ENCODE data around the gene SYNDIG1.

Gene SYNDIG1

DNA sequence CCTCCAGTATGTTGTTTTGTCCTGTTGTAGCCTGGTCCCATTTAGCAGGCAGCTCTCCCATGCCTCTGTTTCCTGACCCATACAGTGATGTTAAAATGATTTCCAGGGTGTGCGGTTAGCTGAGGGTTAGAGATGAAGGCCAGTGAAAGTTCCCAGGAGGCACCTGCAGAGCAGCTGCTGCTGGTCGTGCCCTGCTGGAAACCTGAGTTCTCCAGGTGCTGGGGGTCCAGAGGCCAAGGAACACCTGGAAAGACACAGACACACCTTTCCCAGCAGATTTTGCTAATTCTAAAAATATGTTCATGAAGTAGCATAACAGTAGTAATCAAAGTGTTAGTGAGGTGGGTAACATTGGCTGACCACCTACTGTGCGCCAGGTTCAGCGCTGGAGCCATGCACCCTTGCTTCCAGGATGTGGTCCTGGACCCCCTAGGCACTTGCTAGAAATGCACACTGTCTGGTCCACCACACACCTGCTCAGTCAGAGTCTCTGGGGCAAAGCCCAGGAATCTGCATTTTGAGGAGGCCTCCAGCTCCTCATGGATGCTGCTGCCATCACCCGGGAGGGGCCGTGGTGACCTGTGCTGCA is 118.7 kb downstream of the SYNDIG1 start:
- DNase-seq = no peak

DNA sequence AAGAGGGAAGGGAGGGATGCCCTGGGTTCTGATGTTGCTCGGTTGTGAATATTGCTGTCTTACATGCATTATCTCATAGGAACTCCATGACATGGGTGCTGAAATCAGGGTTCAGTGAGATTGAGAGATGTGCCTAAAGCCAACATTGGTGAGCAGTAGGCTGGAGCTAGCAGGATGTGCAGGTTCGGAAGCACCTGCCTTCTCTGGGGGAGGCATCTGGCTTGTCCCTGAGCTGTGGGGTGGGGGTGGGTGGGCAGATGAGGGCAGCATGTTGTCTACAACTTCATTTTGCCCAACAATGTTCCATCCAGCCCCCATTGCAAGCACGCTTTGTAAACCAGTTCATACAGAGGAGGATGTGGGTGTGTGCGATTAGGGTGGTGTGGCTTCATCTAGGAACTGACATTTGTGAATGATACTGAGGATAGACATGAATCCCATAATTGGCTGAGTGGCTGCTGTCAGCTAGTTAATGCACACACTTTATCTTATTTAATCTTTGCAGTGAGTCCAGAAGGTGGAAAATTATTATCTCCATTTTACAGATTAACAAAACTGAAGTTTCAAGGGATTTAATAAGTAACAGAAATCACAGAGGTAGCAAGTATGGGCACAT is 119.4 kb downstream of the SYNDIG1 start:
- DNase-seq = no peak

DNA sequence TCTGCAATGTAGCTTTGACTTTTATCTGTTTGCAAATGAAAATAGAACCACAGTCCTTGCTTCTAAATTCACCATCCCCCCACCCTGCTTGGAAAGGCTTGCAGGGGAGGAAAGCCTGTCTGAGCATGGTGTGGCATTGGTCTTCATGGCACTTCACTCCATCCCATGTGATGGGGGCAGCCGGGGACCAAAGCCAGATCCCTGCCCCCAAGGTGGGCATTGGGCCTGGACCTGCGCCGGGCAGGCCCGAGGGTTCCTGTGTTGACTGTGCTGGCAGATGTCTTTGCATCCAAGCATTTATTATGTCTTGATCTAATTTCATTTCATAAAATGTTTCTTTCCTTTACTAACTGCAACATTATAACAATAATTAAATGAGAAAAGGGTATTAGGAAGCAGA is 120.0 kb downstream of the SYNDIG1 start:
- DNase-seq = no peak

DNA sequence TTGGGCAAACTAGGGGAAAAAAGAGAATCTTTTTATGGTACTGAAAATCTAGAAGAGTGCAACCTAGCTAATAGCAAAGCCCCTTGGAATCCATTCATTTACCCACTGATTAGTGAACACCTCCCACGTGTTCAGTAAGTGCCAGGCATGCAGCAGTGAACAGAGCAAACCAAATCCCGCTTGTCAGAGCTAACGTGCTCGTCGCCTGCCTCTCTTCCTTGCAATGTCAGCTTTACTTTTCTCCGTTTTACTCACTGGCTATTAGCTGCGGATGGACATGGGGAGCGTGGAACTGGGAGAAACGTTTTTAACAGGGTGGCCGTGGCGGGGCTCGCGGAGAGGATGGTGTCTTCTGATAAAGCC is 120.4 kb downstream of the SYNDIG1 start:
- no peak for DNase-seq

DNA sequence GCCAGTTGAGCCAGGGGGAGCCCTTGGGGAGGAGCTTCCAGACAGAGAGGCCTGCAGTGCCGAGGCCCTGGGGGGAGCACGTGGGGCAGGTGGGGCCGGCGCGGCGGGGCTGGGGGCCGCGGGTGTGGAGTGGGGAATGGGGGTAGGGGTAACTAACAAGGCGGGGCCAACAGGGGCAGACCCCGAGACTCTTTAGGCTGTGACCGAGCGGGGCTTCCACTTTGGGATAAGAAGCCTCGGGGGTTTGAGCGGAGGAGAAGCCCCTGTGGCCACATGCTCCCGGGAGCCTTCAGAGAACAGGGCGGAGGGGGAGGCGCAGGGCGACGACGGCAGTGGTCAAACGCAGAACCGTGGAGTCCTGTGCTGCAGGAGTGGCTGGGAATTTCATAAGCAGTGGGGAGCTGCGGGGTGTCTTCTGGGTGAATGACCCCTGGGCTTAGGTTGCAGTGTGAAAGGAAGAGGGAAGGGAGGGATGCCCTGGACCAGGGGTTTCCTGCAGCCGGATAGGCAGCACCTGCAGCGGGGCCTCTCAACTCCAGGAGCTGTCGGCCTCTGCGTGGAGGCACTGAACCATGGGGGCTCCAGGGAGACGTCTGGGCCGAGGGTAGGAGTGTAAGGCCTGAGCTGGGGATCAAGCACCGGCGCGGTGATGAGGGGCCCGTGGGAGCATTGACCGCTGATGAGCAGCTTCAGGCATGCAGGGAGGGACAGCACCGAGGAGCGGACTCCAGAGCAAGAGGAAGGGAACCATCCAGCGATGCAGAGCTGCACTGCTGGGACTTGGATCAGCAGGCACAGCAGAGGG is 121.0 kb downstream of the SYNDIG1 start:
- DNase-seq = no peak

DNA sequence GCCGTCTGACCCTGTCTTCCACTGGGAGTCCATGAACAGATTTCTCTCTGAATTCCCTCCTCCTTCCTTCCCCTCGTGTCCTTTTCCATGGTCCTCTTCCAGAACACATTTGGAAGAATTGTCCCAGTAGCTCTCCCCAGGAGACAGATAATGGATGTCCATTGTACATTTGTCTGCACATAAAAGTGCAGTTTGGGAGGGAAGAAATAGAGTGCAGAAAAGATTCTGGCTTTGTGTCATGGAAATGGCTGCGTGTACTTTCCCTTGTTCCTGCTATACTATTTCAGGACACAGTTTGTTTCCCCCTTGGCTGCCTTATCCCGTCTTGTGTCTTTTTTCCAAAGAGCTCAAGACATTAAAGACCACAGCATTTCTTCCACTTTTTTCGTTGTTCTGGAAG is 127.6 kb downstream of the SYNDIG1 start:
- DNase-seq = no peak

DNA sequence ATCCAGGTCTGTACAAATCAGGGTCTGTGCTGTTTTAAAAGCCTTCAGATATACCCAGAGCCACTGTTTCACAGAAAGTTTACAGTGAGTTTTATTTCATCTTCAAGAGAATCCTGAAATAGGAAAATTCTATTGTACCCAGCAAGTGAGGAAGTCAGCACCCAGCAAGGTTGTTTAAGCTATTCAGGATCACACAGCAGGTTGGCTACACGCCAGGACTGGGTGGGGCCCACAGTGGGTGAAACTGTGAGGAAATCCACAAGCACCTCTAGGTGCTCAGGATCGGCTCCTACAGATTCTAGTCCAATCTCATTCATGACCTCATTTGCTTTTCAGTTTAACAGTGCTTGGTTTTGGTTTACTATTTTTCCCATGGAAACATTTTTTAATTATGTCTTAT is 128.9 kb downstream of the SYNDIG1 start:
- no peak for DNase-seq

DNA sequence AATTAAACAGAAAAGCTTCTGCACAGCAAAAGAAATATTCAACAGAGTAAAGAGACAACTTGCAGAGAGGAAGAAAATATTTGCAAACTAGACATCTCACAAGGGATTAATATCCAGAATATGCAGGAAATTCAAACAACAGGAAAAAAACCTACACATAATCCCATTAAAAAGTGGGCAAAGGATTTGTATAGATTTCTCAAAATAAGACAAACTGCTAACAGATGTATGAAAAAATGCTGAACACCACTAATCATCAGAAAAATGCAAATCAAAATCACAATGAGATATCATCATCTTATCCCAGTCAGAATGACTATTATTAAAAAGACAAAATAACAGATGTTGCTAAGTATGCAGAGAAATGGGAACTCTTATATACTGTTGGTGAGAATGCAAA is 129.6 kb downstream of the SYNDIG1 start:
- DNase-seq = no peak

DNA sequence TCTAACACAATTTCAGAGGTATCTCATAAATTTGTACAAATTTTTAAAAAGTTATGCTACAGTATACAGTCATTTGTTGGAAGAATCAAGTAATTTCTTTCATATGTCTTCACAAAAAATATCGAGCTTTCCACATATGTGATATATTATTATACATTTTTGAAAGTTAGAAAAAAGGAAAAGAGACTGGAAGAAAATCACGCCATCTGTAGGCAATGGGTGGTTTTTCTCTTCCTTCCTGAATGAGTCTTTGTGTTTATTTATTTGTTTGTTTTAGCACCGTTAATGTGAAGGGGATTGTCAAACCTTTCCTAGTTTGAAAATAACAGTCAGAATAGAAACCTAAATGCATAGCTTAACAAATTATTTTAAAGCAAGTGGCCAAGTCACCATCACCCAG is 130.6 kb downstream of the SYNDIG1 start:
- DNase-seq = no peak

DNA sequence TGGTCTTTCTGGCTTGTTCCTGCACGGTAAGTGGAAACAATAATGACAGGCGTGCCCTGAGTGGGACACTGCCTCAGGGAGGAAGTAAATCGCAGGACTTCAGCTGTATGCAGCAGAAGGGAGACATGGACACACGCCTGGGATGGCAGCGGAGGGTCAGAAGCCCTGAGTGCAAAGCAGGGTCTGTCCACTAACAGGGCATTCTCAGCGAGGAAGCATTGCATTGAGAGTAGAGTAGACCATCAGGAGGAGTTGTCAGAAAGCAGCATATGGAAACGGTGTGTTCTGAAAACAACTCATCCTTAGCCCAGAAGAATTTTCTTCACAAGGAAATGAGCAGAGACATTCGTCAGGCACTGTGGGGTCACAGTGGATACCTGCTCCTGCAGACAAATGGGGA is 134.0 kb downstream of the SYNDIG1 start:
- no peak for DNase-seq

DNA sequence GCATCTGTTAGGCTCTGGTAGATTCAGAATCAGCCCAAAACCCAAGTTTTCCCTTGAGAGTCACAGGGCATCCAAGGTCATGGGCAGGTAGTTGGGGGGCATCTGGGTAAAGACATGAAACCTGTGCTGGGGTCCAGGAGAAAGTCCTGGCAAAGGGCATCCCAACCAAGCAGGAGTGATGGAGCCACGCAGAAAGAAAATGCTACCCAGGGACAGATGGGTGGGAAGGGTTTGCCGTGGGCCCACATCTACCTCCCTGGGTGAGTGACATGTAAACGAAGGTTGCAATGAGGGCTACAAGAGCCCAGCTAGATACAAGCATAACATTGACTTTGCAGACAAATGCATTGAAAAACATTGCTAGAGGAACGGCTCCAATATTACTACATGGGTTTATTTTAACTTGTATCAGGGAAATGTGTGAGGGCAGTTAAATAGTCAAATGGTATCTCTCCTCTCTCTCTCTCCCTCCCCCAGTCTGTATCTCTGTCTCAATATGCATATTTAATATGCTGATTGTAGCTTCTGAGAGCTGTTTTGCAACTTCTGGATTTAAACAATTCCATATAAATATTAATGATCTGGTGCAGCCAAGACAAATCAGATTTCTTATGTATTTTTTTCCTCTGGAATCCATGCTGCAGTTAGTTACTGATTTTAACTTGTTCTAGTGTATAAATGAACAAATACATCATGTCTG is 135.7 kb downstream of the SYNDIG1 start:
- no peak for DNase-seq

DNA sequence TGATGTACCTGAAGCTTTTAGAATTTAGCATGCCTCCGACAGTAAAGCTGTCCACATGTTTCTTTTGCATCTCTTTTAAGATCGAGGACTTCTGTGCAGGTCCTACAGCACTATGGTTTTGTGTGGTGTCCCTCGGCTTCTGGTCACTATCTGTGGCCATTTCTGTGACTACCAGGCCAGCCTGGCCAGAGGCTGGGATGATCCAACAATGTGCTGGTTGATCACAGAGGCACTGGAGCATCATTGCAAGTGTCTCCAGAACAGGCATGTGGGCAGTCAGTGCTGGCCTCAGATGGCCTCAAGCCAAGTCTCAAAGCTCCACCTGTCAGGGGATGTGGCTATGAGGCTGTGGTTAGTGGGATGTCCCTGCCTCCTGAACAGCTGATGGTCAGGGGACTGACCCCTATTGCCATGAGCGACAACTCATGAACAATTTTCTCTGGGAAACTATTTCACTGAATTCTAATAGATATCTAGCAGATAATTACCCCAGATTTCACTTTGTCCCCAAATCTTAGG is 136.6 kb downstream of the SYNDIG1 start:
- no peak for DNase-seq

DNA sequence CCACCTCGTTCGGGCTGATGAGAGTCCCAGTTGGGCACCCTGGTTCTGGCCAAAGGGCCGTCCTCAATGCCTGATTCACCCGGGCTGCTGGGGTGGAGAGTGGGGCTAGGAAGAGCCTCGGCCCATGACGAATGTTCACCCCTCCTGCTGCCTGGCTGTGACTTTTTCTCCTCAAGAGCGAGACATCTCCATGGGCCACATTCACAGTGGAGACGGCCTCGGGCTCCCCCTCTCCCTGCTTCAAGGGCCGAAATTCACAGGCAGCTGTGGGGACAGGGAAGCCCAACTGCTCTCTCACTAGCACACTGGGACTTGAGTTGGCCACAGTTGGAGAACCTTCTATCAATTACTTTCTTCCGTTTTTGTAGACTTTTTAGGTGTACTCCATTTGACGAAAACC is 138.0 kb downstream of the SYNDIG1 start:
- no peak for DNase-seq

DNA sequence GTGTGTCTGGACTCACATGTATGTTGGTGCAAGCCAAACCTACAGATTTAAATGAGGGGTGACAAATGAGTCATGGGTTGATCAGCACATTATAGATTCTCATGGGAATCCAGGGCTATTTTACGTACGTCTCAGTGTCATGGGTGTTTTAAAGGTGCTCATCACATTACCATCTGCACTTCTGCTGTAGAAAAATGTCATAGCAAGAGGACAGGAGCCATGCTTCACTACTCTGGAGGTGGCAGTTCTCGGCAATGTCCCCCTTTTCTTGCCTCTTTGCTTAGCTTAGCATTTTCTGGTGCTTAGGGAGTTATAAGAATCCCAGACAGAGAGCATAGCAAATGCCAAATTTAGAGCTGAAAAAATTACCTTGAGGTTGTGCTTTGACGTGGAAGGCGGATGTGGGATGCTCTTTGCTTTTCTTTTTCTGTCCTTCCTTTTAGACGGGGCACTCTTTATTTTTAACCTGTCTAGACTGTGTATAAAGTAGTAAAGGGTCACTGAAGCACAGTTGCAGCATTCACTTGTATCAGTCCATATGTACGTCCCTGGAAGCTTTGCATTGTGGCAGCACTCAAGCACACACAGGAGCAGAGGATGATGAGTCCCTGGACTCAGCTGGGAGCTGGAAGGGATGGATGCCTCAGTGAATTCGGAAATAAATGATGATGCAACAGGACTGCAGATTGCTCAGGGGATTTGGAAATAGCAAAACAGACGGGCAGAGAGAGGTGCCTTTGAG is 139.7 kb downstream of the SYNDIG1 start:
- no peak for DNase-seq

DNA sequence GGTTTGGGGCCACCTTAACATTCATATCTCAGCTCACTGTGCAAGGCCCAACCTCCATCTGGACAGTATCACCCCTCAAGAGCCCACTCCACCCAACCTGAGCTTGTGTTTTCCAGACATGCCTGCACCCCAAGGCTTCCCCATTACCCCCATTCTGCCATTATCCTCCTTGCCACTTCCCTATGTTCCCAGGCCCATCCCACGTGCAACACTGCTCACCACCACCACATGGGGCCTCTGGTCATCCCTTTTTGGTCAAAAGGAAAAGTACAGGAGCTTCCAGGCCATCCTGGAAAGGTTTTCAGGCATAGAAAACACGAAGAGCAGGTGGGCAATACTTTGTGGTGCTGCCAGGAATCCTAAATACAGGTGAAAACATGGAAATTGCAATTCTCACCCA is 140.3 kb downstream of the SYNDIG1 start:
- DNase-seq = no peak

DNA sequence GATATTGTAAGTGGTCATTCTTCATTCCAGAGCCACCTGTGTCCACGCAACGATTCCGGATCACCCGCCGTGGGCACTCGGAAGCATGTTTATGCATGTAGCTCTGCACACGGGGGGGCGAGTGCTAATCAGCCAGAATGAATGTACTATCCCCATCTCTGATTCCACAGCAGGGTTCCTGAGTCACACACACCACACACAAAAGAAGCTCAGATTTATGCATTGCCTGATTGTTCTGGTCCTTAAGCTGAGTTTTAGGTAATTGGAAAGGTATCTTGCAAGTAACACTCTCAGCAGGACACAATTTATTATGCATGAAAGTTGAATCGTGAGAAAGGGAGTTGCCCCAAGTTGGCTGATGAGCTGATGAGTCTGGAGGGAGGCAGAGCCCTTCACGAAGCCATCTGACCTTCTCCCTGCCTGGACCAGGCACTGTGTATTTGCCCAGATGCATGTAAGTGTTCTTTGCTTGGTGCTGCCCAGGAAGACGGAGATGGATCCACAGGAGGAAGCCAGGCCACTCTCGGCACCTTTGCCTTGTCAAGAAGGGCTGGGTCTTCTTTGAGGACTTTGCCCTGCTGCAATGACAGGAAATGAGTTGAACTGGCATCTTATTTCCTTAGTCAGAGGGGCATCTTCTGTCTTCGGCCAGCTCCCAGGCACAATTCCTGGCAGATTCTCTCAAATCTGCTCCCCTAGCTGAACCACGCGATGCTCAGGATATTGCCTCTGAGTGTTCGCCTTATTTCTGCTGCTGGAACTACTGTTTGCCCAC is 141.1 kb downstream of the SYNDIG1 start:
- DNase-seq = no peak

DNA sequence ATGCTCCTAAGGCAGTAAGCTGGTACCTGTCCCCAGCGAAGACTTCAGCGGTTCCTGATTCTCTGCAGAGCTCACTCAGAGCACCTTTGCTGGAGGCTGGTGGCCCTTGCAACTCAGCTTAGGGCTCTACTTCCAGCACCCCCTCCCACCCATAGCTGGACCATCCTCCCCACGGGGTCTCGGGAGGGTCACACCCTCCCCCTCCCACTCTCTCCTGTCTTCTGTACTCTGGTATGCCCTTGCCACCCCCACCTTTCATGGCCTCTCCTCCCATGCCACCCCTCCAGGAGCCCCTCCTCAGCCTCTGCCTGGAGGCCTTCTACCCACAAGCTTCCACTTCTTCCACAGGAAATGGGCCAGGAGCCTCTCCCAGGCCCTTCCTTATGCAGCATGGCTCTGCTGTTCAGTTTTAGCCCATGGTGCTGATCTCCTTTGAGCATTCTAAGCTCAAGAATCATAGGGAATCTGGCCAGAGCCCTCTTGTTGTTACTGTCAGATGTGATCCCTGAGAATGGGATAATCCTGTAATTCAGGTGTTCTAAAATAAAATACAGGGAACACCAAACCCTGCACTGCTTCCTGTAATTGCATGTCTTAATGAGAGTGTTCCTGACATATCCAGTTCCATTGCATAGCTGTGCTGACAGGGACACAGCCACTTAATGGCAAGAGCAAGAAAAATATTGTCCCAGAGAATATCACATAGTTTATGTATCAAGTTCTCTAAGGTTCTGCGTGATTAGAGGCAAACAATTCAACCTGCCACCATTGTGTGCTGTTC is 142.1 kb downstream of the SYNDIG1 start:
- DNase-seq = no peak

DNA sequence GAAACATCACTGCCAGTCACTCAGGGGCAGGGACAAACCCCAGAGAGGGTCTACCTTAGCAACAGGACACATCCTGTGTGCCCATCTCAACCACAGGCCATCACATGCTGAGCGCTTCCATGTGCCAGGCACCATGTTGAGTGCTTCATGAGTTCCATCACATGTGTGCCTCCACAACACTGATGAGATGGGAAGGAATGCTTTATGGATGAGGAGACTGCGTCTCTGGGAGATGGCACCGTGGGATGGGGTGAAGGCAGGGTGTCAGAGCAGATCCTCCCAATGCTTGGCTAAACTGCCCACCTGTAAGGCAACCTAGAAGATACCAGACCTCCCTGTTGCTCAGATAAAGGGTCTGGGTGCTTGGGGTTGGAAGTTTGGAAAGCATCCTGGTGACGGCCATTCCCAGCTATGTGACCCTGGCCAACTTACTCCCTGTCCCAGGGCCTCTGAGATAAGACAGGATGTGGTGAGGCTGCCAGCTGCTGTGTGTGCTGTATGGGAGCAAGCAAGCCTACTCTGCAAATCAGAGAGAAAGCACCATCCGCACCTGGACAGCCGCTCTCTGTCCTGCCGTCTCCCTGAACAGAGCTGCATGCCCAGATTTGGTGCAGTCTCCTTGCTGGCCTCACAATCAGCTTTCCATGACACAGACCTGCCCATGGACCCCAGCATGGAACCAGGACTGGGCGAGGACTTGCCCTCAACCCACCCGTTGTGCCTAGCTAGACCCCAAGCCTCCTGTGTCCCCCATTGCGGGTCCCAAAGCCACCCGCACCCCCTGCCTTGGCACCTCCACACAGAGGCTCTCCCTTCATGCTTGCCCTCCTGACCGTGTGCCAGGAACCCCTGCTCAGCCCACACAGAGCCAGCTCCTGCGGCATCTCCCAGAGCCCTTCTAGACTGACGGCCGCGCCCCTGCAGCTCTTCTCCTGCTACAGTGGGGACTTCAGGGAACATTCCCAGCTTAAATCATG is 143.7 kb downstream of the SYNDIG1 start:
- no peak for DNase-seq

DNA sequence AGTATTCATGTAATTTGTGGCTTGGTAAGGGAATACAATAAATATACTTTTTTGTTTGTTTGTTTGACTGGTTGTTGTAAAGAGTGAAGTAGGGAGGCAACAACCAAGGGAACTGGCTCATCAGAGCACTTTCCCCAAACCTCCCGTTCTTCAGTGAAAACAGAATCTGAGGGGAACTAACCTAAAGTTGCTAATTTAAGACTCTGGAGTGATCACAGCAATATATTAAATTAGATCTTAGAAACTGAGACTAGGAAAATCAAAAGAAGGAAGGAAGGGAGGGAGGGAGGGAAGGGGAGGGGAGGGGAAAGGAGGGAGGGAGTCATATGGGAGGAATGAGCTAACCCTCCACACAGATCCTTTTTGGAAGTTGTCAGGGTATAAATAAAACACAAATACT is 144.9 kb downstream of the SYNDIG1 start:
- no peak for DNase-seq

DNA sequence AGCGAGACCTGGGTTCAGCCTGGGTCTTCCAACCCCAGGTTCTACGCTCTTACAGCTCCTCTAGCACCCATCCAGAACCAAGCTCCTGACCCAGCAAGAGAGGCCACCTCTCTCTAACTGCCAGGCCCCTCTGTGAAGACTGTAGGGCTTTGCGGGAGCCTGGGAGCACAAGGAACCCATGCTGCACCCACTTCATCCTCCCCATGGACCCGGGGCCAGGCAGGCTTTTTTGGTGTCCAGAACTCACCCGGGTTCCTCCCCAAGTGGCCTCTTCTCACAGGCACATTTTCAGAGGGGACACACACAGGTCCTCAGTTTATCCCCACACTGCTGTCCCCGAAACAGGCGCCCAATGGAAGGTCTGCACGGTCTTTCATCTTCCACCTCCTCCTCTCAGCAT is 145.9 kb downstream of the SYNDIG1 start:
- DNase-seq = no peak
